SK-N-SH (cell line): Measurements from ENCODE around the gene BNIPL. TPM values are rescaled to one million over a fixed set of nuclear protein-coding genes. Genes with fewer than 3 reads are reported as not detected.

Source experiments
- CTCF ChIA-PET: fragments of 300-600, 350-600 bp; formaldehyde crosslinking; extraction: SDS; loops from one replicate; lab custom pipeline; 2021; lab: Yijun Ruan, JAX
- POLR2A ChIA-PET: fragments of 350-600 bp; sonication (Branson Sonifier 250); formaldehyde crosslinking; extraction: SDS; loops from one replicate; lab custom pipeline; 2020; ENCODE audit warnings: antibody characterized with exemption, inconsistent platforms; lab: Yijun Ruan, JAX
- DNase-seq: peaks from one replicate; pipeline ENCODE4 v3.0.0; 2012
- H2AFZ ChIP-seq: fragments of 200-600 bp; sonication (generic); 2 replicates; pipeline ENCODE4 v1.8.1; 2016; ENCODE audit warnings: antibody characterized with exemption, mild to moderate bottlenecking, low read depth
- H3F3A ChIP-seq: fragments of 200-600 bp; sonication (generic); replicated peaks from 2 replicates; pipeline ENCODE3; 2016; ENCODE audit warnings: antibody characterized with exemption, mild to moderate bottlenecking; ENCODE audit not compliant: insufficient read depth
- H3K27ac ChIP-seq, 2 experiments: fragments of 200-500 bp in 1 of 2; fragments of 200-600 bp in 1 of 2; sonication (Bioruptor generic) in 1 of 2; sonication (generic), shearing (Covaris generic) in 1 of 2; 2 replicates each; pipeline versions ENCODE4 v1.5.1 to v1.6.1; 2014 to 2016; ENCODE audit warnings: low read depth in 2 of 2, inconsistent platforms in 1 of 2, low read length in 1 of 2, mild to moderate bottlenecking in 1 of 2, mixed read lengths in 1 of 2
- H3K27me3 ChIP-seq: fragments of 200-600 bp; sonication (generic), shearing (Covaris generic); 2 replicates; pipeline ENCODE4 v1.6.1; 2016; ENCODE audit warnings: mixed run types; ENCODE audit not compliant: insufficient read depth
- H3K36me3 ChIP-seq, 2 experiments: fragments of 200-500 bp in 1 of 2; fragments of 200-600 bp in 1 of 2; sonication (Bioruptor generic) in 1 of 2; sonication (generic) in 1 of 2; replicated peaks in 1 of 2; 2 replicates each; pipeline versions ENCODE3 to v1.5.1; 2014 to 2016; ENCODE audit warnings: low read length in 1 of 2, mild to moderate bottlenecking in 1 of 2; ENCODE audit not compliant: insufficient read depth in 2 of 2, control insufficient read depth in 1 of 2
- H3K4me1 ChIP-seq, 2 experiments: fragments of 200-500 bp in 1 of 2; fragments of 200-600 bp in 1 of 2; sonication (Bioruptor generic) in 1 of 2; sonication (generic), shearing (Covaris generic) in 1 of 2; 2 replicates each; pipeline versions ENCODE4 v1.5.1 to v1.6.1; 2014 to 2016; ENCODE audit warnings: low read depth in 1 of 2, low read length in 1 of 2, mixed run types in 1 of 2; ENCODE audit not compliant: insufficient read depth in 2 of 2, control insufficient read depth in 1 of 2
- H3K4me2 ChIP-seq: fragments of 200-600 bp; sonication (generic), shearing (Covaris generic); 2 replicates; pipeline ENCODE4 v1.6.1; 2017; ENCODE audit warnings: mixed run types
- H3K4me3 ChIP-seq, 2 experiments: fragments of 200-500 bp in 1 of 2; fragments of 200-600 bp in 1 of 2; sonication (Bioruptor generic) in 1 of 2; sonication (generic), shearing (Covaris generic) in 1 of 2; 2 replicates each; pipeline versions ENCODE4 v1.5.1 to v1.8.1; 2014 to 2016; ENCODE audit warnings: low read depth in 2 of 2, inconsistent platforms in 1 of 2, low read length in 1 of 2, mild to moderate bottlenecking in 1 of 2, mixed read lengths in 1 of 2, moderate library complexity in 1 of 2
- H3K79me2 ChIP-seq: fragments of 200-600 bp; sonication (generic); 2 replicates; pipeline ENCODE4 v1.8.1; 2017; ENCODE audit warnings: mild to moderate bottlenecking; ENCODE audit not compliant: insufficient read depth
- H3K9ac ChIP-seq: fragments of 200-600 bp; sonication (generic); 2 replicates; pipeline ENCODE4 v1.6.1; 2017; ENCODE audit warnings: mixed run types
- H3K9me2 ChIP-seq: fragments of 200-600 bp; sonication (generic); 2 replicates; pipeline ENCODE4 v1.6.1; 2017; ENCODE audit warnings: mixed run types
- H3K9me3 ChIP-seq: fragments of 200-600 bp; sonication (generic); 2 replicates; pipeline ENCODE4 v1.6.1; 2017; ENCODE audit warnings: mixed run types, mild to moderate bottlenecking, moderate library complexity
- H4K20me1 ChIP-seq: fragments of 200-600 bp; sonication (generic); 2 replicates; pipeline ENCODE4 v1.6.1; 2017; ENCODE audit warnings: mild to moderate bottlenecking, mixed run types; ENCODE audit not compliant: insufficient read depth
- CTCF ChIP-seq: fragments of 200-600 bp; sonication (generic); IDR thresholded peaks from 2 replicates; pipeline ENCODE4 v1.6.1; 2017; ENCODE audit warnings: antibody characterized with exemption, mild to moderate bottlenecking, moderate library complexity
- FOXJ3 ChIP-seq: sonication (generic); formaldehyde crosslinking; IDR thresholded peaks from 2 replicates; pipeline ENCODE4 v1.5.1; 2020; ENCODE audit warnings: mild to moderate bottlenecking, missing genetic modification reagents
- FOXM1 ChIP-seq: IDR thresholded peaks from 2 replicates; pipeline ENCODE4 v1.4.0; 2012; ENCODE audit warnings: low read depth, mild to moderate bottlenecking
- GABPA ChIP-seq: IDR thresholded peaks from 2 replicates; pipeline ENCODE4 v1.4.0; 2012; ENCODE audit warnings: low read depth, mild to moderate bottlenecking
- MEF2A ChIP-seq: IDR thresholded peaks from 2 replicates; pipeline ENCODE4 v1.4.0; 2012; ENCODE audit warnings: low read depth, borderline replicate concordance
- MXI1 ChIP-seq: IDR thresholded peaks from 2 replicates; pipeline ENCODE4 v1.6.1; 2012; ENCODE audit warnings: mild to moderate bottlenecking, low read depth, low read length, improper control_type of control experiment
- NFIC ChIP-seq: IDR thresholded peaks from 2 replicates; pipeline ENCODE4 v1.4.0; 2012; ENCODE audit warnings: borderline replicate concordance
- PBX3 ChIP-seq: IDR thresholded peaks from 2 replicates; pipeline ENCODE4; 2012
- RAD21 ChIP-seq: IDR thresholded peaks from 2 replicates; pipeline ENCODE4 v1.6.1; 2012; ENCODE audit warnings: mild to moderate bottlenecking, low read length
- REST ChIP-seq: IDR thresholded peaks from 2 replicates; pipeline ENCODE4 v1.6.1; 2012; ENCODE audit warnings: mild to moderate bottlenecking, low read depth, low read length, moderate library complexity
- RFX5 ChIP-seq: IDR thresholded peaks from 2 replicates; pipeline ENCODE4 v1.6.1; 2012; ENCODE audit warnings: mild to moderate bottlenecking, improper control_type of control experiment, low read length
- SIN3A ChIP-seq: IDR thresholded peaks from 2 replicates; pipeline ENCODE4 v1.6.1; 2012; ENCODE audit warnings: low read depth, mild to moderate bottlenecking, low read length, moderate library complexity, borderline replicate concordance
- TCF12 ChIP-seq: IDR thresholded peaks from 2 replicates; pipeline ENCODE4 v1.4.0; 2012
- TEAD4 ChIP-seq: IDR thresholded peaks from 2 replicates; pipeline ENCODE4 v1.4.0; 2012; ENCODE audit warnings: mild to moderate bottlenecking, borderline replicate concordance; ENCODE audit not compliant: insufficient read depth
- ZBTB33 ChIP-seq: IDR thresholded peaks from 2 replicates; pipeline ENCODE4 v1.4.0; 2012; ENCODE audit warnings: low read depth, borderline replicate concordance
- WGBS: methylation state at CpG from one replicate; pipeline ENCODE4 v1.1.6; 2017; ENCODE audit warnings: low lambda C conversion rate; 5-methylcytosine and 5-hydroxymethylcytosine counted together
- polyA plus RNA-seq, 3 experiments: library from polyadenylated mRNA; depleted of rRNA; stranded (reverse); fragments of >200 nt; gene quantifications; 2 replicates each; pipeline ENCODE4 v1.2.3, GENCODE V29; 2012
- TF ChIP-seq, protein P1 (sequence below): IDR thresholded peaks from 2 replicates; pipeline ENCODE4 v1.4.0; 2012; ENCODE audit warnings: low read depth, borderline replicate concordance
- TF ChIP-seq, protein P2 (sequence below): fragments of 150-350 bp; IDR thresholded peaks from 2 replicates; pipeline ENCODE4 v1.6.1; 2016; ENCODE audit warnings: mild to moderate bottlenecking, low read depth, low read length

The BNIPL gene
- polyA plus RNA-seq, 1 of the 3 experiments (the other 2 are of a cell fraction): 0.12 TPM

DNA sequence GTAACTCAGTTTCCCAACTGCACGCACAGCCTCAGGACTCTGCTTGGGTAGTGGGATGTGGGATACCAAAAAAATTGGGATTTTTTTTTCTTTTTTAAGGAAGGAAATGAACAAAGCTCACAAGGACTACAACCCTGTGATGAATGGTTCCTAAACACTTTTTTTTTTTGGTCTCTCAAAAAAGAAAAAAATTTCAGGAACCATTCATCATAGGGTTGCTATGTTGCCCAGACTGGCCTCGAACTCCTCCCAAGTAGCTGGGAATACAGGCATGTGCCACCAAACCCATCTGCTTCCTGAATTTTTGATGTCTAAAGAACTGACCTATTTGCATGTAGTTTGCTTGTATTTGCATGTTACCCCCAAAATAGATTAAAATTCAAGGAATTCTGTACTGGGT lies 36.5 kb upstream of the BNIPL start:
- Histone ChIP-seq H3K9me2 (no peaks in the 10 kb centered on the region), H4K20me1 (no peaks in the 10 kb centered on the region), H2AFZ (no peak overlapping the region), H3K9me3 (no peaks in the 10 kb centered on the region), H3K9ac (no peak overlapping the region), H3K27me3 (no peaks in the 10 kb centered on the region), H3K4me2 (no peak overlapping the region), H3K36me3 (peaks cover 0 to 11% of the 10 kb centered on the region in 2 experiments), H3F3A (no peaks in the 10 kb centered on the region), H3K79me2 (0 out of 2 replicates have a peak, but pooled peaks cover 1% of the 10 kb centered on the region), H3K4me1 (peaks cover 0 to 3% of the 10 kb centered on the region in 2 experiments; a peak in 1 of 4 replicates), H3K27ac (no peak overlapping the region), H3K4me3 (no peak overlapping the region)
- CTCF ChIA-PET: interaction anchor here (0.8 to 15.9 kb wide), 2 partner anchors 20 to 25 kb away, joined by 3 to 371 read pairs; partner anchors contain the start of genes ANXA9 and CERS2
- no peak for DNase-seq
- POLR2A ChIA-PET: interaction anchor here (1.2 kb wide), 1 partner anchor 48 kb away, joined by 3 read pairs; no protein-coding TSS in a partner anchor
- 94% methylated on average over 2 of the region's 2 CpGs for WGBS
- no peak for TF ChIP-seq FOXM1
- TF ChIP-seq MXI1: no peak
- TF ChIP-seq MEF2A: no peak
- TF ChIP-seq, protein P1, sequence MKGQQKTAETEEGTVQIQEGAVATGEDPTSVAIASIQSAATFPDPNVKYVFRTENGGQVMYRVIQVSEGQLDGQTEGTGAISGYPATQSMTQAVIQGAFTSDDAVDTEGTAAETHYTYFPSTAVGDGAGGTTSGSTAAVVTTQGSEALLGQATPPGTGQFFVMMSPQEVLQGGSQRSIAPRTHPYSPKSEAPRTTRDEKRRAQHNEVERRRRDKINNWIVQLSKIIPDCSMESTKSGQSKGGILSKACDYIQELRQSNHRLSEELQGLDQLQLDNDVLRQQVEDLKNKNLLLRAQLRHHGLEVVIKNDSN: no peak
- no peak for TF ChIP-seq CTCF
- TF ChIP-seq TCF12: no peak
- TF ChIP-seq TEAD4: no peak
- no peak for TF ChIP-seq RAD21
- no peak for TF ChIP-seq GABPA
- TF ChIP-seq RFX5: no peak
- TF ChIP-seq, protein P2, sequence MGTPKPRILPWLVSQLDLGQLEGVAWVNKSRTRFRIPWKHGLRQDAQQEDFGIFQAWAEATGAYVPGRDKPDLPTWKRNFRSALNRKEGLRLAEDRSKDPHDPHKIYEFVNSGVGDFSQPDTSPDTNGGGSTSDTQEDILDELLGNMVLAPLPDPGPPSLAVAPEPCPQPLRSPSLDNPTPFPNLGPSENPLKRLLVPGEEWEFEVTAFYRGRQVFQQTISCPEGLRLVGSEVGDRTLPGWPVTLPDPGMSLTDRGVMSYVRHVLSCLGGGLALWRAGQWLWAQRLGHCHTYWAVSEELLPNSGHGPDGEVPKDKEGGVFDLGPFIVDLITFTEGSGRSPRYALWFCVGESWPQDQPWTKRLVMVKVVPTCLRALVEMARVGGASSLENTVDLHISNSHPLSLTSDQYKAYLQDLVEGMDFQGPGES: no peak
- TF ChIP-seq SIN3A: no peak
- no peak for TF ChIP-seq REST
- TF ChIP-seq FOXJ3 (CRISPR knock-in tag): no peak
- no peak for TF ChIP-seq PBX3
- TF ChIP-seq NFIC: no peak
- no peak for TF ChIP-seq ZBTB33
